Esophagus muscularis mucosa (tissue), 4 donors: ENCODE data around the gene CALB2. TPM values are rescaled to one million over a fixed set of nuclear protein-coding genes. Genes with fewer than 3 reads are reported as not detected.

Experiments used
- DNase-seq: peaks from one replicate; pipeline ENCODE4 v3.0.0-alpha.2; 2017; ENCODE audit errors: extremely low spot score
- H3K27ac ChIP-seq, 4 donors: fragments of 200-600 bp; sonication (generic); replicated peaks in 1 of 4; 1 replicate in 3 of 4; 2 replicates in 1 of 4; pipeline ENCODE4 v1.5.1; 2016 to 2019; ENCODE audit warnings: mild to moderate bottlenecking in 1 of 4
- H3K27me3 ChIP-seq, 4 donors: fragments of 200-600 bp; sonication (generic); one replicate each; pipeline versions ENCODE4 v1.5.1 to v1.6.0; 2016 to 2019
- H3K36me3 ChIP-seq, 4 donors: fragments of 200-600 bp; sonication (generic); one replicate each; pipeline ENCODE4 v1.5.1; 2016 to 2019
- H3K4me1 ChIP-seq, 4 donors: fragments of 200-600 bp; sonication (generic); one replicate each; pipeline ENCODE4 v1.5.1; 2016 to 2019
- H3K4me3 ChIP-seq, 4 donors: fragments of 200-600 bp; sonication (generic); 1 replicate in 2 of 4; 2 replicates in 2 of 4; pipeline ENCODE4 v1.5.1; 2016 to 2019; ENCODE audit warnings: mild to moderate bottlenecking in 4 of 4, moderate library complexity in 1 of 4
- H3K9me3 ChIP-seq, 4 donors: fragments of 200-600 bp; sonication (generic); 1 replicate in 3 of 4; 2 replicates in 1 of 4; pipeline ENCODE4 v1.5.1; 2016 to 2019
- CTCF ChIP-seq, 3 experiments: fragments of 200-600 bp in 2 of 3; fragments of 450-650 bp in 1 of 3; sonication (generic) in 2 of 3; IDR thresholded peaks; one replicate each; pipeline ENCODE4 v1.5.1; 2017 to 2019; ENCODE audit warnings: antibody characterized with exemption in 3 of 3, mild to moderate bottlenecking in 2 of 3, moderate library complexity in 1 of 3
- EP300 ChIP-seq: sonication (generic); formaldehyde crosslinking; IDR thresholded peaks from one replicate; pipeline ENCODE4 v1.6.1; 2017; ENCODE audit warnings: antibody characterized with exemption
- POLR2A ChIP-seq: fragments of 450-650 bp; IDR thresholded peaks from one replicate; pipeline ENCODE4 v1.6.1; 2017; ENCODE audit warnings: antibody characterized with exemption, moderate library complexity, mild to moderate bottlenecking, low read depth
- POLR2AphosphoS5 ChIP-seq, 2 donors: sonication (generic); formaldehyde crosslinking; IDR thresholded peaks; one replicate each; pipeline ENCODE4 v1.6.1; 2017; ENCODE audit warnings: antibody characterized with exemption in 2 of 2
- WGBS: methylation state at CpG from one replicate; pipeline ENCODE4 v1.1.5; 2018; 5-methylcytosine and 5-hydroxymethylcytosine counted together
- intact Hi-C: fragments of 100-400 bp; cut with DNase I; formaldehyde crosslinking; loops from one replicate; pipeline ENCODE4 v1.15.1; 2023
- total RNA-seq, 4 donors: library from RNA; depleted of rRNA; stranded (reverse); fragments of >200 nt; gene quantifications; one replicate each; pipeline versions ENCODE4 v1.1.0 to v1.2.1, GENCODE V29; 2016

Gene CALB2
- total RNA-seq, 4 donors from 2014 or later: 0.71 to 3.6 (median 2.4) TPM

- H3K27me3 ChIP-seq: peaks cover 0 to 30% (median 0%) of the 10 kb centered on the region in 4 donors
- WGBS: 69% methylated on average over 10 of the region's 13 CpGs
- intact Hi-C loops: no loop called here
- no peak overlapping the region for H3K4me3 ChIP-seq
- TF ChIP-seq POLR2AphosphoS5 (IDR thresholded peaks at IDR 0.05) (no peak), POLR2A (no peak), EP300 (no peak), CTCF (IDR thresholded peaks at IDR 0.05) (no peak)
- DNase-seq: peak; percentile 60
- H3K36me3 ChIP-seq: no peaks in the 10 kb centered on the region
- H3K27ac ChIP-seq: no peak overlapping the region
- no peaks in the 10 kb centered on the region for H3K9me3 ChIP-seq
- no peaks in the 10 kb centered on the region for H3K4me1 ChIP-seq
Measured at GRCh38 chr16:71344315-71344905, 14.1 kb upstream of the CALB2 start.

GRCh38 chr16:71345031-71345430 lies 13.5 kb upstream of the CALB2 start:
- intact Hi-C loops: no loop called here
- WGBS: 75% methylated on average over 10 of the region's 10 CpGs
- H3K4me3 ChIP-seq: no peak overlapping the region
- H3K4me1 ChIP-seq: no peaks in the 10 kb centered on the region
- H3K36me3 ChIP-seq: no peaks in the 10 kb centered on the region
- no peak for DNase-seq
- peaks cover 0 to 25% (median 0%) of the 10 kb centered on the region in 4 donors for H3K27me3 ChIP-seq
- no peaks in the 10 kb centered on the region for H3K9me3 ChIP-seq
- TF ChIP-seq POLR2A: no peak
- no peak for TF ChIP-seq CTCF (IDR thresholded peaks at IDR 0.05)
- no peak for TF ChIP-seq POLR2AphosphoS5 (IDR thresholded peaks at IDR 0.05)
- TF ChIP-seq EP300: no peak
- H3K27ac ChIP-seq: no peak overlapping the region

- Histone ChIP-seq H3K27ac (no peak overlapping the region), H3K27me3 (peaks cover 0 to 20% (median 0%) of the 10 kb centered on the region in 4 donors), H3K4me1 (no peaks in the 10 kb centered on the region), H3K4me3 (no peak overlapping the region), H3K9me3 (no peaks in the 10 kb centered on the region), H3K36me3 (no peaks in the 10 kb centered on the region)
- DNase-seq: no peak
- WGBS: 25% methylated on average over 7 of the region's 7 CpGs
- TF ChIP-seq POLR2AphosphoS5 (IDR thresholded peaks at IDR 0.05): no peak
- intact Hi-C loops: no loop called here
Measured at GRCh38 chr16:71347146-71347545, 11.4 kb upstream of the CALB2 start.

GRCh38 chr16:71348262-71349085 lies 10.0 kb upstream of the CALB2 start:
- no peak for TF ChIP-seq CTCF (IDR thresholded peaks at IDR 0.05)
- no peak for TF ChIP-seq POLR2AphosphoS5 (IDR thresholded peaks at IDR 0.05)
- TF ChIP-seq POLR2A: no peak
- no peak for TF ChIP-seq EP300
- WGBS: 85% methylated on average over 14 of the region's 22 CpGs
- intact Hi-C loops: no loop called here
- no peaks in the 10 kb centered on the region for H3K36me3 ChIP-seq
- H3K9me3 ChIP-seq: no peaks in the 10 kb centered on the region
- no peaks in the 10 kb centered on the region for H3K4me1 ChIP-seq
- no peak overlapping the region for H3K27ac ChIP-seq
- DNase-seq: no peak
- H3K4me3 ChIP-seq: no peak overlapping the region
- H3K27me3 ChIP-seq: peaks cover 0 to 20% (median 0%) of the 10 kb centered on the region in 4 donors

GRCh38 chr16:71350821-71351557 lies 7.5 kb upstream of the CALB2 start:
- TF ChIP-seq CTCF (IDR thresholded peaks at IDR 0.05): no peak
- TF ChIP-seq POLR2AphosphoS5 (IDR thresholded peaks at IDR 0.05): no peak
- no peak for DNase-seq
- WGBS: 72% methylated on average over 10 of the region's 10 CpGs
- intact Hi-C loops: no loop called here
- peaks cover 0 to 7% (median 0%) of the 10 kb centered on the region in 4 donors for H3K27me3 ChIP-seq
- H3K9me3 ChIP-seq: no peaks in the 10 kb centered on the region
- H3K36me3 ChIP-seq: no peaks in the 10 kb centered on the region
- no peak overlapping the region for H3K4me3 ChIP-seq
- H3K27ac ChIP-seq: no peak overlapping the region
- no peaks in the 10 kb centered on the region for H3K4me1 ChIP-seq
